GM20431 (cell line): ENCODE results near the gene PDE4D.

Experiments used
- in situ Hi-C: fragments of 300-500 bp; cut with MseI, MboI; formaldehyde crosslinking; loops from one replicate; pipeline ENCODE4 v1.15.0; 2020; ENCODE audit warnings: low sequenced_read_pairs; ENCODE audit not compliant: unreplicated experiment

The PDE4D gene

GRCh38 chr5:59099270-59099994 is 794.1 kb downstream of the PDE4D start:
- in situ Hi-C loops = no loop called here

GRCh38 chr5:59098743-59099142 is 794.8 kb downstream of the PDE4D start:
- in situ Hi-C loops = no loop called here

GRCh38 chr5:59097712-59098111 is 795.8 kb downstream of the PDE4D start:
- in situ Hi-C loops = no loop called here

GRCh38 chr5:59097116-59097515 is 796.4 kb downstream of the PDE4D start:
- in situ Hi-C loops = no loop called here

- in situ Hi-C loops = no loop called here
Measured at GRCh38 chr5:59095480-59095879, 798.0 kb downstream of the PDE4D start.

- in situ Hi-C loops = no loop called here
Measured at GRCh38 chr5:59094864-59095263, 798.7 kb downstream of the PDE4D start.

- in situ Hi-C loops = no loop called here
Measured at GRCh38 chr5:59093329-59093728, 800.2 kb downstream of the PDE4D start.

GRCh38 chr5:59092758-59093157 is 800.8 kb downstream of the PDE4D start:
- in situ Hi-C loops = no loop called here

- in situ Hi-C loops = no loop called here
Measured at GRCh38 chr5:59091965-59092364, 801.6 kb downstream of the PDE4D start.

GRCh38 chr5:59090323-59090722 is 803.2 kb downstream of the PDE4D start:
- in situ Hi-C loops = no loop called here

- in situ Hi-C loops = no loop called here
Measured at GRCh38 chr5:59089767-59090166, 803.8 kb downstream of the PDE4D start.

GRCh38 chr5:59088546-59088945 is 805.0 kb downstream of the PDE4D start:
- in situ Hi-C loops = no loop called here

GRCh38 chr5:59086024-59086423 is 807.5 kb downstream of the PDE4D start:
- in situ Hi-C loops = no loop called here

- in situ Hi-C loops = no loop called here
Measured at GRCh38 chr5:59081693-59082092, 811.8 kb downstream of the PDE4D start.

- in situ Hi-C loops = no loop called here
Measured at GRCh38 chr5:59079622-59080620, 813.6 kb downstream of the PDE4D start.

- in situ Hi-C loops = no loop called here
Measured at GRCh38 chr5:59071755-59072549, 821.6 kb downstream of the PDE4D start.

- in situ Hi-C loops = no loop called here
Measured at GRCh38 chr5:59069438-59070079, 824.0 kb downstream of the PDE4D start.

GRCh38 chr5:59067956-59068656 is 825.4 kb downstream of the PDE4D start:
- in situ Hi-C loops = no loop called here
